ENCODE measurements around the gene ZNF823.

Gene ZNF823

DNA sequence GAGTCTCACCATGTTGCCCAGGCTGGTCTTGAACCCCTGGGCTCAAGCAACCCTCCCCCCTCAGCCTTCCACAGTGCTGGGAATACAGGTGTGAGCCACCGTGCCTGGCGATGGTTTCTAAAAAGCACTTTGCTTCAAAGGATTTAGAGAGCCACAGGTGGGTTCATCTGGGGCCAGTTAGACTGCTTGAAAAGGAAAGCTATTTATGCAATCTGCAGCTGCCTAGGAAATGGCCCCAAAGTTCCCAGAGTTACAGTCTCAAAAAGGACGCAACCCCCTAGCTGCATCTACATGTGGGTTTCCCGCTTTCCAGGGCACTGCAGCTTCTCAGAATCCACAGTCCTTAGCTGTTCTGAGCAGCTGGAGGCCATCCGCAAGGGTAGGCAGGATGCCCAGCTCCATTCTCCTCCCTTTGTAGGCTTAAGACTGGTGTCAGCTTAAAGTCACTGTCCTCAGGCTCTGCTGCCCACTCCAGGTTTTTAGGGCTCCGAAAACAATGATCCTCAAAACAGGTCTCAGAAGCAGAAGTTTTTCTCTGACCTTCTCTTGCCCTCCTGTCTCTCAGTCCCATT, 41.4 kb downstream of the ZNF823 start:
- TF ChIP-seq, protein P1, sequence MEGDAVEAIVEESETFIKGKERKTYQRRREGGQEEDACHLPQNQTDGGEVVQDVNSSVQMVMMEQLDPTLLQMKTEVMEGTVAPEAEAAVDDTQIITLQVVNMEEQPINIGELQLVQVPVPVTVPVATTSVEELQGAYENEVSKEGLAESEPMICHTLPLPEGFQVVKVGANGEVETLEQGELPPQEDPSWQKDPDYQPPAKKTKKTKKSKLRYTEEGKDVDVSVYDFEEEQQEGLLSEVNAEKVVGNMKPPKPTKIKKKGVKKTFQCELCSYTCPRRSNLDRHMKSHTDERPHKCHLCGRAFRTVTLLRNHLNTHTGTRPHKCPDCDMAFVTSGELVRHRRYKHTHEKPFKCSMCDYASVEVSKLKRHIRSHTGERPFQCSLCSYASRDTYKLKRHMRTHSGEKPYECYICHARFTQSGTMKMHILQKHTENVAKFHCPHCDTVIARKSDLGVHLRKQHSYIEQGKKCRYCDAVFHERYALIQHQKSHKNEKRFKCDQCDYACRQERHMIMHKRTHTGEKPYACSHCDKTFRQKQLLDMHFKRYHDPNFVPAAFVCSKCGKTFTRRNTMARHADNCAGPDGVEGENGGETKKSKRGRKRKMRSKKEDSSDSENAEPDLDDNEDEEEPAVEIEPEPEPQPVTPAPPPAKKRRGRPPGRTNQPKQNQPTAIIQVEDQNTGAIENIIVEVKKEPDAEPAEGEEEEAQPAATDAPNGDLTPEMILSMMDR (conservative IDR thresholded peaks at IDR 0.05; ENCODE audit: control insufficient read depth, insufficient read depth, low read depth, low read length), result no peak
- DNase-seq (ENCODE audit: low read depth), result no peak
- H3K4me3 ChIP-seq (ENCODE audit: control insufficient read depth, low read depth, low read length), result no peak overlapping the region

- TF ChIP-seq, protein P1 (conservative IDR thresholded peaks at IDR 0.05; ENCODE audit: control insufficient read depth, insufficient read depth, low read depth, low read length), result no peak
- H3K4me3 ChIP-seq (ENCODE audit: control insufficient read depth, low read depth, low read length), result peak overlapping the region; percentile 83
- DNase-seq (ENCODE audit: low read depth), result peak; percentile 92
These were observed 44.0 kb downstream of the ZNF823 start for GRCh38 chr19:11694533-11695439.

DNA sequence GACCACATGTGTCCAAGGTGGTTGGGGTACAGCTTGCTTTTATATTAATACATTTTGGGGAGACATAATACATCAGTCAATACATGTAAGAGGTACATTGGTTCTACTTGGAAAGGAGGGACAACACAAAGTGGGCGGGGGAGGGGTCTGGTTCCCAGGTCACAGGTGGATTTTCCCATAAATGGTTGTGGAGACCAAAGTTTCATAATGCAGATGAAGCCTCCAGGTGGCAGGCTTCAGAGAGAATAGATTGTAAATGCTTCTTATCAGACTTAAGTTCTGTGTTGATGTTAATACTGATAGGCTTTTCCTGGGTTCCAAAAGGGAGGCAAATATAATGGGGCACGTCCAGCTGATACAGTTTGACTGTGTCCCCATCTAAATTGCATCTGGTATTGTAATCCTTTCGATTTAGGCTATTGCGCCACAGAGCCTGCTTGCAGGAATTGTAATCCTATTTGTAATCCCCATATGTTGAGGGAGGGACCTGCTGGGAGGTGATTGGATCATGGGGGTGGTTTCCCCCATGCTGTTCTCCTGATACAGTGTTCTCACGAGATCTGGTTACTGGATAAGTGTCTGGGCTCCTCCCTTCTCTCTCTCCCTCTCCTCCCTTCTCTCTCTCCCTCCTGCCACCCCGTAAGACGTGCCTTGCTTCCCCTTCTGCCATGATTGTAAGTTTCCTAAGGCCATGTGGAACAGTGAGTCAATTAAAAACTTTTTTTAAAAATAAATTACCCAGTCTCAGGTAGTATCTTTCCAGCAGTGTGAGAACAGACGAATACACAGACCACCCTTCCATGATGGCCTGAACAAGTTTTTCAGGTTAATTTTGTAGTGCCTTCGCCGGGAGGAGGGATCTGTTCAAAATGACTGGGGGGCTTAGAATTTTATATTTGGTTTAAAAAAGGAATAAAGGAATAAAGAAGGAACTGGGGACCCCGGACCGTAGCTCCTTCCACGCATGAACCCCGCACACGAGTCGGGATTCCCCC, 44.9 kb downstream of the ZNF823 start:
- DNase-seq (ENCODE audit: low read depth), result peak; percentile 91
- TF ChIP-seq, protein P1 (conservative IDR thresholded peaks at IDR 0.05; ENCODE audit: control insufficient read depth, insufficient read depth, low read depth, low read length), result no peak
- peak overlapping the region; percentile 83 for H3K4me3 ChIP-seq (ENCODE audit: control insufficient read depth, low read depth, low read length)

DNA sequence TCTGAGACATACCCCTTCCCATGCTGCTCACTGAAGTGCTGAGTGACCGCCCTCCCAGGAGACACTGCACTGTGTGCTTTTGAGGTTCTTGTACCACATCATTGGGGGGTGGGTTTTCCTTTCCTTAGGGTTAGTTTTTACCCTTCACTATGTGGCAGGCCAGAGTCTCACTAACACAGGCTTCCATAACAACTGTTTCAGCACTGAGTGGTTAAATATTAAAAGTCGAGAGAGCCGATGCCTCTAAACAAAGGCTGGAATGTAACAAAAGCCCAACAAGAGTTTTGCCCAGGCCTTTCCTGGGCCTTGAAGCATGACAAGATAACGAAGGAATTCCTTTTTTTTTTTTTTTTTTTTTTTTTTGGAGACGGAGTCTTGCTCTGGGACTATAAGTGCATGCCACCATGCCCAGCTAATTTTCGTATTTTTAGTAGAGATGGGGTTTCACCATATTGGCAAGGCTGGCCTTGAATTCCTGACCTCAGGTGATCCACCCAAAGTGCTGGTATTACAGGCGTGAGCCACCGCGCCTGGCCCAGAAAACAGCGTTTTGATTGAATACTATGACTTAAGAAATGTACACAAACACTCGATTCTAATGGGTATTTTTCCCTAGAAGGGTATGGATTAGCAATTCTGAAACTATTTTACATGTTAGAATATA, 46.5 kb downstream of the ZNF823 start:
- no peak overlapping the region for H3K4me3 ChIP-seq (ENCODE audit: control insufficient read depth, low read depth, low read length)
- DNase-seq (ENCODE audit: low read depth), result no peak
- TF ChIP-seq, protein P1 (conservative IDR thresholded peaks at IDR 0.05; ENCODE audit: control insufficient read depth, insufficient read depth, low read depth, low read length), result no peak

DNA sequence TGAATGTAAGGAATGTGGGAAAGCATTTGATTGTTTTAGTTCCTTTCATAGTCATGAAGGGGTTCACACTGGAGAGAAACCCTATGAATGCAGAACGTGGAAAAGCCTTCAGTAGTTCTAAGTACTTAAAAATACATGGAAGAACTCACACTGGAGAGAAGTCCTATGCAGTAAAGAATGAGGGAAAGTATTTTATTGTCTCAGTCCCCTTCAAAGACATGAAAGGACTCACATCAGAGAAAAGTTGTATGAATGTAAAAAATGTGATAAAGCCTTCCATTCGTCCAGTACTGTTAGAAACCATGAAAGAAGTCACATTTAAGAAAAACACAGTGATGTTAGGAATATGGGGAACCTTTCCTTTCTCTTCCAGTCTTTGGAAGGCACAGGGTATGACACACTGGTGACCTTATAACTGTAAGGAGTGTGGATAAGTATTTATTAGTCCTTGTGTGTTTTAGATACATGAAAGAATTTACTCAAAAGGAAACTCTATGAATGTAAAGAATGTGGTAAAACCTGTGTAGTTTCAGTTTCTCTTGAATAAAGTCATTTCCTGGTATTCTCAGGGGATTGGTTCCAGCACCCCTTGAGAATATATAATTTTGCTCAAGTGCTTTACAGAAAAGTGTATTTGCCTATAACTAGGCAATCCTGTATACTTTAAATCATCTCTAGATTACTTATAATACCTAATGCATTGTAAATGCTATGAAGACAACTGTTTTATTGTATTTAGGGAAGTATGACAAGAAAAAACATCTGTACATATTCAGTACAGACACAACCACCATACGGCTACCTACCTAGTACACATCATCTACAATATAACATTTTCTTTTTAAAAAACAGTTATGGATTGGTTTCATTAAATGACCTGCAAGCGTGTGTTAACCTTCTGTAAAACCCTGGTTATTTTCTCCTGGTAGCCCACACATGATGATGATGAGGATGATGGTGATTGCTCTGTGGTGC, 52.8 kb downstream of the ZNF823 start:
- H3K4me3 ChIP-seq (ENCODE audit: control insufficient read depth, low read depth, low read length), result no peak overlapping the region
- TF ChIP-seq, protein P1 (conservative IDR thresholded peaks at IDR 0.05; ENCODE audit: control insufficient read depth, insufficient read depth, low read depth, low read length), result no peak
- DNase-seq (ENCODE audit: low read depth), result no peak

Data from fibroblast of mammary gland (primary cell).